SU-DHL-6 (cell line): ENCODE measurements around the gene OR2AJ1.

ENCODE experiments used
- CTCF ChIP-seq: fragments of 200-600 bp; sonication (generic); IDR thresholded peaks from one replicate; pipeline ENCODE4 v1.5.1; 2017; ENCODE audit warnings: antibody characterized with exemption, mild to moderate bottlenecking, low read length, moderate library complexity; ENCODE audit not compliant: insufficient read depth, poor library complexity, severe bottlenecking
- EZH2phosphoT487 ChIP-seq: fragments of 200-600 bp; sonication (generic), shearing (Covaris generic); conservative IDR thresholded peaks from 2 replicates; pipeline ENCODE4 v1.6.1; 2018; ENCODE audit warnings: mild to moderate bottlenecking, antibody characterized with exemption, low read length, moderate library complexity, mixed read lengths

GRCh38 chr1:247933989-247934388 lies 9.3 kb downstream of the OR2AJ1 start:
- TF ChIP-seq CTCF: no peak
- TF ChIP-seq EZH2phosphoT487: no peak
